Peyer's patch (tissue), 4 donors: ENCODE results near the gene AKAP13. TPM values are rescaled to one million over a fixed set of nuclear protein-coding genes. Genes with fewer than 3 reads are reported as not detected.

ENCODE experiments used
- DNase-seq, 3 donors: peaks; one replicate each; pipeline ENCODE4 v3.0.0-alpha.2; 2017 to 2019
- H3K27ac ChIP-seq, 4 donors: fragments of 200-600 bp; sonication (generic); one replicate each; pipeline ENCODE4 v1.5.1; 2016 to 2019
- H3K27me3 ChIP-seq, 2 donors: fragments of 200-600 bp; sonication (generic); one replicate each; pipeline ENCODE4 v1.5.1; 2019
- H3K36me3 ChIP-seq, 3 donors: fragments of 200-600 bp; sonication (generic); one replicate each; pipeline ENCODE4 v1.5.1; 2016 to 2019
- H3K4me1 ChIP-seq, 4 donors: fragments of 200-600 bp; sonication (generic); one replicate each; pipeline ENCODE4 v1.5.1; 2016 to 2019
- H3K4me3 ChIP-seq, 4 donors: fragments of 200-600 bp; sonication (generic); 1 replicate in 3 of 4; 2 replicates in 1 of 4; pipeline ENCODE4 v1.5.1; 2016 to 2019; ENCODE audit warnings: mild to moderate bottlenecking in 1 of 4
- H3K9me3 ChIP-seq, 4 donors: fragments of 200-600 bp; sonication (generic); one replicate each; pipeline ENCODE4 v1.5.1; 2016 to 2019; ENCODE audit warnings: mild to moderate bottlenecking in 1 of 4
- POLR2A ChIP-seq, 2 donors: fragments of 450-650 bp; IDR thresholded peaks; one replicate each; pipeline ENCODE4 v1.5.1; 2017; ENCODE audit warnings: antibody characterized with exemption in 2 of 2, mild to moderate bottlenecking in 2 of 2, moderate library complexity in 2 of 2
- total RNA-seq, 4 donors: library from RNA; depleted of rRNA; stranded (reverse); fragments of >200 nt; gene quantifications; one replicate each; pipeline ENCODE4 v1.1.0, GENCODE V29; 2016
- TF ChIP-seq, protein P1 (sequence below), 6 experiments: fragments of 450-650 bp in 4 of 6; fragments of 200-600 bp in 2 of 6; sonication (generic) in 1 of 6; IDR thresholded peaks; one replicate each; pipeline ENCODE4 v1.5.1; 2017 to 2019; ENCODE audit warnings: antibody characterized with exemption in 6 of 6, mild to moderate bottlenecking in 3 of 6, moderate library complexity in 1 of 6

The AKAP13 gene
- total RNA-seq, 4 donors from 2014 or later, result 166 to 742 (median 242) TPM

DNA sequence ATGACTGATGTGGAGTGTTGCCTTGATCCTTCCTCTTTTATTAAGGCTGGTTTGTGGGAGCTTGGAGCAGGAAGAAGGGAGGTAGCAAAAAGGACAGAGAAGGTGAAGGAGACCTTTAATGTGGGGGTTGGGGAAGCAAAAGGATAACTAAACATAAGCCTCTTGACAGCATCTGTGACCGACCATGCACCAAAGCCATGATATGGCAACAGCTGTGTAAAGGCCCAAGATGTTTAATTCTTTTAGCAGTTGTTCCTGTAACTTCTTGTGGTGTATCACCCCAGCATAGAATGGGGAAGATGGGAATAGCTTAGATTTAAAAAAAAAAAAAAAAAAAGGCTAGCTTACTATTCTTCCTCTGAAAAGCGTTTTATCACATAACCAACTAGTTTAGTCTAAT lies 219.6 kb downstream of the AKAP13 start:
- Histone ChIP-seq H3K27ac (no peak overlapping the region), H3K36me3 (peaks cover 0 to 35% (median 0%) of the 10 kb centered on the region in 3 donors), H3K4me3 (no peak overlapping the region), H3K27me3 (no peaks in the 10 kb centered on the region), H3K4me1 (no peaks in the 10 kb centered on the region), H3K9me3 (no peaks in the 10 kb centered on the region)
- no peak for DNase-seq
- no peak for TF ChIP-seq POLR2A (IDR thresholded peaks at IDR 0.05)
- TF ChIP-seq, protein P1, sequence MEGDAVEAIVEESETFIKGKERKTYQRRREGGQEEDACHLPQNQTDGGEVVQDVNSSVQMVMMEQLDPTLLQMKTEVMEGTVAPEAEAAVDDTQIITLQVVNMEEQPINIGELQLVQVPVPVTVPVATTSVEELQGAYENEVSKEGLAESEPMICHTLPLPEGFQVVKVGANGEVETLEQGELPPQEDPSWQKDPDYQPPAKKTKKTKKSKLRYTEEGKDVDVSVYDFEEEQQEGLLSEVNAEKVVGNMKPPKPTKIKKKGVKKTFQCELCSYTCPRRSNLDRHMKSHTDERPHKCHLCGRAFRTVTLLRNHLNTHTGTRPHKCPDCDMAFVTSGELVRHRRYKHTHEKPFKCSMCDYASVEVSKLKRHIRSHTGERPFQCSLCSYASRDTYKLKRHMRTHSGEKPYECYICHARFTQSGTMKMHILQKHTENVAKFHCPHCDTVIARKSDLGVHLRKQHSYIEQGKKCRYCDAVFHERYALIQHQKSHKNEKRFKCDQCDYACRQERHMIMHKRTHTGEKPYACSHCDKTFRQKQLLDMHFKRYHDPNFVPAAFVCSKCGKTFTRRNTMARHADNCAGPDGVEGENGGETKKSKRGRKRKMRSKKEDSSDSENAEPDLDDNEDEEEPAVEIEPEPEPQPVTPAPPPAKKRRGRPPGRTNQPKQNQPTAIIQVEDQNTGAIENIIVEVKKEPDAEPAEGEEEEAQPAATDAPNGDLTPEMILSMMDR (IDR thresholded peaks at IDR 0.05), result no peak

DNA sequence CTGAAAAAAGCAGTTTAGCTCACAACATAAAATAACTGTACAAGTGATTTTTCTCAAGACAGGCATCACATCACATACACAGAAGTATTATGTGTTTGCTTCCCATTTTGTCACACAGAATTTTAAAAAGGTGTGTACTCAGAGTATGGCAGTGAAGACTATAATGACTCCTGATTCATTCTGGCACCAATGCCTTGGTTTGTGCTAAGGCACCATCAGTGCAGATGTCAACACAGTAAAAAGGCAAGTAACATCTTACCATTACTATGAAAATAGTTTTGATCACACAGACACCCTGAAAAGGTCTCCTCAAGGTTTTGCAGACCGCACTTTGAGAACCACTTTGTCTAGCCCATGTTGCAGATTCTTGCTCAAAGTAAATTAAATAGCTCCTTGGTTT lies 222.8 kb downstream of the AKAP13 start:
- no peak for TF ChIP-seq POLR2A (IDR thresholded peaks at IDR 0.05)
- TF ChIP-seq, protein P1 (IDR thresholded peaks at IDR 0.05), result no peak
- no peaks in the 10 kb centered on the region for H3K4me1 ChIP-seq
- peaks cover 0 to 28% (median 0%) of the 10 kb centered on the region in 3 donors for H3K36me3 ChIP-seq

DNA sequence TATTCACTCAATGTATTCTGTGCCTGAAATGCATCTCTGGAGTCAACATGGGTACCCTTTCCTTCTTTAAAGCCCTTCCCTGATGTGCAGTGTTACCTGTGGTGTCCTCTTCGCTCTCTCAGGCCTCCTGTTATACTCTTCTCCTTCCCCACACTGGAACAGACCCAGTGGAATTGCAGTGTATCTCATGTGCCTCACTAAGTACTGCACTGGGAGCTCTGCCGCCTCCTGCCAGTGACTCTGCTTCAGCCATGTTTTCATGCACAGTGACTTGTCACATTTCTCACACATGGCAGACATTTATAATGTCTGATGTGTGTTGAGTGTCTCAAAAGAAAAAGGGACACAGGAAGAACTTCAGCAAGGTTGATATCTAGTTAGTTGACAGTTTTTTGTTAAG lies 223.3 kb downstream of the AKAP13 start:
- H3K27ac ChIP-seq, result no peak overlapping the region
- no peaks in the 10 kb centered on the region for H3K27me3 ChIP-seq
- peaks cover 0 to 27% (median 0%) of the 10 kb centered on the region in 3 donors for H3K36me3 ChIP-seq
- H3K9me3 ChIP-seq, result no peaks in the 10 kb centered on the region
- no peak overlapping the region for H3K4me3 ChIP-seq
- no peaks in the 10 kb centered on the region for H3K4me1 ChIP-seq
- no peak for TF ChIP-seq POLR2A (IDR thresholded peaks at IDR 0.05)
- TF ChIP-seq, protein P1 (IDR thresholded peaks at IDR 0.05), result no peak
- DNase-seq, result no peak

More for the DNA sequence above, 222.8 kb downstream of the AKAP13 start:
- no peak for DNase-seq
- no peaks in the 10 kb centered on the region for H3K27me3 ChIP-seq
- no peaks in the 10 kb centered on the region for H3K9me3 ChIP-seq
- H3K27ac ChIP-seq, result no peak overlapping the region
- no peak overlapping the region for H3K4me3 ChIP-seq

DNA sequence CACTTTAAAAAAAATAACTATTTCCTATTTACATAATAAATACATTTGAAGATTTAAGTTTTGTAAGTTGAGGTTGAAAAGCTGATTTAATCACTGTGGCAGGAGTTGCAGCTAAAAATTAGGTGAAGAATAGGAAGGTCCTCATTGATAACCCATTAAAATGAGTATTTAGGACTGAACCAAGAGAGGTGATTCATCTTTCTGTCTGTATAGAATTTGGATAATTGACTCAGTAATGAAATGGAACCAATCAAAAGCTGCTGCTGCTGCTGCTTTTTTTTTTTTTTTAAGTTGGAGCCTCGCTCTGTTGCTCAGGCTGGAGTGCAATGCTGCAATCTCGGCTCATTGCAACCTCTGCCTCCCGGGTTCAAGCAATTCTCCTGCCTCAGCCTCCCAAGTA lies 223.8 kb downstream of the AKAP13 start:
- DNase-seq, result no peak
- peaks cover 0 to 27% (median 0%) of the 10 kb centered on the region in 3 donors for H3K36me3 ChIP-seq
- no peaks in the 10 kb centered on the region for H3K27me3 ChIP-seq
- H3K4me3 ChIP-seq, result no peak overlapping the region
- no peak overlapping the region for H3K27ac ChIP-seq
- H3K4me1 ChIP-seq, result no peaks in the 10 kb centered on the region
- no peaks in the 10 kb centered on the region for H3K9me3 ChIP-seq
- no peak for TF ChIP-seq POLR2A (IDR thresholded peaks at IDR 0.05)
- TF ChIP-seq, protein P1 (IDR thresholded peaks at IDR 0.05), result no peak

DNA sequence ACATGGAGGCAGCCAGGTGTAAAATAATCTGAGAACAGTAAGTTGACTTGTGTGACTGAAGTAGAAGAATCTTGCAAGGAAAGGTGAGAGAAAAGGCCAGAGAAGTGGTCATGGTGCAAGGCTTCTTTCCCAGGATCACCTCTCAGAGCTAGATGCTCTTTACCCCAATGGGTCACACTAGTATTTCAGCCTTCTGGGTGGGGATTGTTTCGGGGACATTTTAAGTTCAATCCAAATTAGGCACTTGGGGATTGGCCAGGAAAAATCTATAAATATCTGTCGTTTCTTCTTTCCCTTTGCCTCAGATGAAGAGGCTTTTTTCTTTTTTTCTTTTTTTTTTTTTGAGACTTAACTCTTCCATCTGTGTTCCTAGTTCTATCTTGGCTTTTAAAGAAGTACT lies 226.3 kb downstream of the AKAP13 start:
- Histone ChIP-seq H3K27me3 (no peaks in the 10 kb centered on the region), H3K36me3 (peaks cover 0 to 39% (median 0%) of the 10 kb centered on the region in 3 donors), H3K27ac (no peak overlapping the region), H3K4me3 (no peak overlapping the region), H3K4me1 (no peaks in the 10 kb centered on the region), H3K9me3 (no peaks in the 10 kb centered on the region)
- DNase-seq, result no peak
- no peak for TF ChIP-seq POLR2A (IDR thresholded peaks at IDR 0.05)
- TF ChIP-seq, protein P1 (IDR thresholded peaks at IDR 0.05), result no peak
